ENCODE data around the gene NLN.

GRCh38 chr5:65674749-65675148 lies 47.3 kb upstream of the NLN start:
- TF ChIP-seq CTCF (conservative IDR thresholded peaks at IDR 0.05; ENCODE audit: low read depth, low read length) (no peak), MAZ (IDR thresholded peaks at IDR 0.05; ENCODE audit: borderline replicate concordance, low read depth, low read length) (no peak), RAD21 (IDR thresholded peaks at IDR 0.05; ENCODE audit: low read length) (no peak), ELK1 (IDR thresholded peaks at IDR 0.05; ENCODE audit: borderline replicate concordance, low read depth, low read length) (no peak), RCOR1 (IDR thresholded peaks at IDR 0.05; ENCODE audit: insufficient replicate concordance, low read length) (no peak), FOS (IDR thresholded peaks at IDR 0.05; ENCODE audit: low read depth, low read length) (no peak), SMC3 (IDR thresholded peaks at IDR 0.05; ENCODE audit: low read depth, low read length) (no peak), MAFK (IDR thresholded peaks at IDR 0.05; ENCODE audit: low read depth, low read length) (no peak), MXI1 (IDR thresholded peaks at IDR 0.05; ENCODE audit: borderline replicate concordance, low read depth, low read length) (no peak), BHLHE40 (IDR thresholded peaks at IDR 0.05; ENCODE audit: low read depth, low read length) (no peak), CHD1 (IDR thresholded peaks at IDR 0.05; ENCODE audit: low read depth, low read length) (no peak), POLR2A (IDR thresholded peaks at IDR 0.05; ENCODE audit: low read depth, low read length) (no peak), CEBPB (IDR thresholded peaks at IDR 0.05; ENCODE audit: low read depth, low read length) (no peak)
- TF ChIP-seq, protein P1, sequence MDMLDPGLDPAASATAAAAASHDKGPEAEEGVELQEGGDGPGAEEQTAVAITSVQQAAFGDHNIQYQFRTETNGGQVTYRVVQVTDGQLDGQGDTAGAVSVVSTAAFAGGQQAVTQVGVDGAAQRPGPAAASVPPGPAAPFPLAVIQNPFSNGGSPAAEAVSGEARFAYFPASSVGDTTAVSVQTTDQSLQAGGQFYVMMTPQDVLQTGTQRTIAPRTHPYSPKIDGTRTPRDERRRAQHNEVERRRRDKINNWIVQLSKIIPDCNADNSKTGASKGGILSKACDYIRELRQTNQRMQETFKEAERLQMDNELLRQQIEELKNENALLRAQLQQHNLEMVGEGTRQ (IDR thresholded peaks at IDR 0.05; ENCODE audit: low read depth, low read length), result no peak
